IPS DF 6.9 (cell line): Measurements from ENCODE around the gene HOXB8.

Experiments used
- DNase-seq: peaks from one replicate; pipeline ENCODE4 v3.0.0-alpha.2; 2013; ENCODE audit warnings: low read depth, low spot score
- H3K27ac ChIP-seq: one replicate; pipeline ENCODE4 v1.5.1; 2013; ENCODE audit warnings: low read length, control low read depth
- H3K27me3 ChIP-seq: 2 replicates; pipeline ENCODE4 v1.6.1; 2013; ENCODE audit warnings: mild to moderate bottlenecking, low read length; ENCODE audit not compliant: control insufficient read depth, insufficient read depth
- H3K36me3 ChIP-seq: 2 replicates; pipeline ENCODE4 v1.6.1; 2013; ENCODE audit warnings: low read length; ENCODE audit not compliant: control insufficient read depth, insufficient read depth
- H3K4me1 ChIP-seq: 2 replicates; pipeline ENCODE4 v1.6.1; 2013; ENCODE audit warnings: low read length; ENCODE audit not compliant: control insufficient read depth, insufficient read depth
- H3K4me3 ChIP-seq: 2 replicates; pipeline ENCODE4 v1.5.1; 2013; ENCODE audit warnings: mild to moderate bottlenecking, low read length
- H3K9me3 ChIP-seq: 2 replicates; pipeline ENCODE4 v1.6.1; 2013; ENCODE audit warnings: low read length, inconsistent platforms; ENCODE audit not compliant: control insufficient read depth, insufficient read depth
- WGBS: extraction: QIAGEN DNeasy Blood & Tissue Kit; methylation state at CpG from one replicate; pipeline ENCODE4 v1.1.7; 2013; ENCODE audit warnings: mixed read lengths, missing lambda C conversion rate; ENCODE audit not compliant: insufficient read length, insufficient coverage; 5-methylcytosine and 5-hydroxymethylcytosine counted together

Gene HOXB8

DNA sequence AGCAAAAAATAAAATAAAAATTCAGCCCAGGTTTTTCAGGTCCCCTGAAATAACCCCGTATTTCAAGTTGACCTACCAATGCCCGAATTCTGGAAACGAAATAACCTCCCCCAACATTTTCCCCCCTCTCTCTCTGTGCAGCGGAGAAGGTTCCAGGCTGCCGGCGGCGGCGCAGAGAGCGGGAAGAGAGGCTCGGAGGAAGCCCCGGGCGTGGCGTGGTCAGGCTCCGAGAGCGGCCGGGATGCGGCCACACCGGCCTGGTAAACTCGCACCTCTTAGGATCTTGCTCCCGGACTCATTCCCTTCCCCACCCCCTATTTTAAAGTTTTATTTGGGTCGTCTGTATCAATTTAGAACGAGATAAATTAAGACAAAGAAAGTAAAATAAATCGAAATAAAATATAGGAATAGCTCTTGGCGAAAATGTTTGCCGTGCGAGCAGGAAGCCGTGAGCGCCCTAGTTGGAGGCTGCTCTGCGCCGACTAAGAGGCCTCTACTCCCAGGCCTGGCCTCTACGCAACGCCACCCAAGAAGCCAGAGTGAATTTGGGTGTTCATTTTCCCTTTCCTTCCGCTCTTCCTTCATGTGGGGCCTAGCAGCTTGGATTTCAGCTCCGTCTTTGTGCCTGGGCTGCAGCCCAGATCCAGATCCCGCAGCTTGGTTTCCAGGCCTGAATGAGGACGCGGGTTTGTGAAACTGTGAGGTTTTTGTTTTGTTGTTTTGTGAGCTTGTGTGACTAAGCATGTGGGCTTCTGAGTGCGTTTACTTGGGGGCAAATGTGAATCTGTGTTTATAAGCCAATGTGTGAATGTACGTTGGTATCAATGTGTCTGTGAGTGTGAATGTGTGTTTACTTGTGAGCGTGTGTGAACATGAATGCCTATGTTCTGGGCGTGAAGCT lies 8.9 kb downstream of the HOXB8 start:
- Histone ChIP-seq H3K4me3 (no peak overlapping the region), H3K27me3 (peaks cover 97% of the 10 kb centered on the region), H3K4me1 (peaks cover 3% of the 10 kb centered on the region; the same call in 1 of the 2 replicates), H3K9me3 (no peaks in the 10 kb centered on the region), H3K27ac (no peak overlapping the region), H3K36me3 (no peaks in the 10 kb centered on the region)
- DNase-seq, result no peak
- no CpG with 5 or more reads among the region's 41 CpGs for WGBS

DNA sequence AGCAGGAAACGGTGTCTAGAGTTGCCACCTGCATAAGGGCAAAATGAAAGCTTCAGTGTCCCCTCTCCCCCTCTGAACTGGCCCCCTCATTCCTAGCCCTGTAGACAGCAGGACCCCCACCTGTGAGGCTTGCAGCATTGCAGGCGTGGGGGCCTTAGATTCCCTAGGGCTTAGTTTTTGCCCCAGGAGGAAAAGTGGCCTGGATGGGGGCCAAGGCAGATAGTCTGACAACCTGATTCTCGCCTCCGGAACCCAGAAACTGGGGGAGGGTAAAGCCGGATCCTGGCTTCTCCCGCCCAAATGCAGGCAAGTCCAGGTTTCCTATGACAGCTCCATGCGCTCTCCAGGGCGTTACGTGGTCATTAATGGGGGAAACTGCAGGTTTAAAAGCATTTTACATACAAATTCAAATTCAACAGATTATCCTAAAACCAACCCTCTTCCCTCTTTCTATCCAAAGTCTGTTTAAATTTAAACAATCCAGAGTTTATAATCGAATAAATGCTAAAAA lies 9.6 kb downstream of the HOXB8 start:
- Histone ChIP-seq H3K27ac (no peak overlapping the region), H3K27me3 (peaks cover 97% of the 10 kb centered on the region), H3K4me3 (no peak overlapping the region), H3K4me1 (peaks cover 2% of the 10 kb centered on the region; the same call in 1 of the 2 replicates), H3K36me3 (no peaks in the 10 kb centered on the region), H3K9me3 (no peaks in the 10 kb centered on the region)
- DNase-seq, result no peak
- WGBS, result 100% methylated on average over 1 of the region's 10 CpGs

DNA sequence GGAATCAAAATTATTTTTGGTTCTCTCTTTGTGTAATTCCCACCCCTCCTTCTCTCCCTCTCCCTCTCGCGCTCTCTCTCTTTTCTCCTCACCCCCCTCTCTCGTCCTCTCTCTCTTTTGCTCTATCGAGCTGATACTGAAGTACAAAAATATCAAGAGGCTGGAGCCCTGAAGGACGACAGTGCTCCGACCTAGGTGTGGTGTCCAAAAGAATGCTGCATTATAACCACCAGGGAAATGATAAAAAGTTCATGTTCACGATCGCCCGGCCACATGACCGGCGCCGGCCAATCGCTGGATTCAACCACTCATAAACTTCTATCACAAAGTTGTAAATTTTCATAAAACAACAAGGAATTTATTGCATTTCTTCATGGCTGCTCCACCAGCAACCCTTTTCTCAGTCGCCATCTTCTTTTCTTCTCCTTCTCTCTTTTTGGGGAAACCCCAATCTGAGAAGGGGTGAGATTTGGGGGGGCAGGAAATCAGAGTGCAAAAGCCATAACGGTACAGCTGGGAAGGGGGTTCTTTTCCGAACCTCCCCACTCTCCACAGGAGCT lies 10.2 kb downstream of the HOXB8 start, which contains the start of gene HOXB6:
Gene HOXB6, minus strand, starts transcription at position 217 of the 560 bp plus-strand sequence. CDS start 6,836 bp downstream, outside the sequence.
- no peak for DNase-seq
- H3K27me3 ChIP-seq, result peaks cover 98% of the 10 kb centered on the region
- H3K36me3 ChIP-seq, result no peaks in the 10 kb centered on the region
- no peak within 1 kb of the TSS for H3K27ac ChIP-seq
- no peak within 1 kb of the TSS for H3K4me3 ChIP-seq
- no peaks in the 10 kb centered on the region for H3K9me3 ChIP-seq
- WGBS, result no CpG with 5 or more reads among the region's 16 CpGs
- no peaks in the 10 kb centered on the region; the same call in 1 of the 2 replicates for H3K4me1 ChIP-seq

DNA sequence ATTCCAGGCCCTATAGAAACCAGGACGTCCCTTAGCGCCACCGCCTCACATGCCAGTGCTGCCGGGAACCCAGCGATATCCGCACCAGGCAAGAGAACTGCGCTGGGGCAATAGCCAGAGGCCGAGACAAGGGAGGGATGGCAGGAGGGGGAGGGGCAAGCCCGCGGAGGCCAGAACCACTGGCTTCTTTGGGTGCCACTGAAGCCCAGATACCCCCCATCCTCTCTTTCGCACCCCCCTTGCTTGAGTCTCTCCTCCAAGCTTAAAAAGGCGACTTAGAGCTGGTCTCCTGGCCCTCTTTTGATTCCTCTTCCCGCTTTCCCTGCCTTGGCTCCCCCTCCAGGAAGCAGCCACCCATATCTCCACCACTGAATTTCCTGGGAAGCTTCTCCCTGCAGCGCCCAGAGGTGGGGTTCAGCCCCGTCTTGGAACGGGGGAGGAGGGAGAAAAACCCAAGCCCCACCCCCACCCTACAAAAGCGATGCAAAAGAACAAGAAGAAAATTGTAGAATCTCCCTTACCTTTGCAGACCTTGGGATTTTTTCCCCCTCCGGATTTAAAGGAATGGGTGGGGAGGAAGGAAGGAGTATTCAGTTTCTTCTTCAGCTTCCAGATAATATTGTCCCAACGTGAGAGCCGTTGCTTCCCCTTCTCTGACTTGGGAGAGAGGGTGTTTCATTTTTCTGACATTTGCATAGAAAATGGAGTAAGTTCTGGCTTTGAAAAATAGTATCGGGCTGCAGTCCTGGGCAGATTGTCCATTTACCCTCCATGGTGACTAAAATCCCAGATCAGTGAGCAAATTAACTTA lies 10.9 kb downstream of the HOXB8 start:
- no CpG with 5 or more reads among the region's 21 CpGs for WGBS
- no peaks in the 10 kb centered on the region for H3K36me3 ChIP-seq
- no peak overlapping the region for H3K4me3 ChIP-seq
- peaks cover 98% of the 10 kb centered on the region for H3K27me3 ChIP-seq
- no peaks in the 10 kb centered on the region; the same call in 1 of the 2 replicates for H3K4me1 ChIP-seq
- H3K27ac ChIP-seq, result no peak overlapping the region
- H3K9me3 ChIP-seq, result no peaks in the 10 kb centered on the region
- DNase-seq, result no peak

DNA sequence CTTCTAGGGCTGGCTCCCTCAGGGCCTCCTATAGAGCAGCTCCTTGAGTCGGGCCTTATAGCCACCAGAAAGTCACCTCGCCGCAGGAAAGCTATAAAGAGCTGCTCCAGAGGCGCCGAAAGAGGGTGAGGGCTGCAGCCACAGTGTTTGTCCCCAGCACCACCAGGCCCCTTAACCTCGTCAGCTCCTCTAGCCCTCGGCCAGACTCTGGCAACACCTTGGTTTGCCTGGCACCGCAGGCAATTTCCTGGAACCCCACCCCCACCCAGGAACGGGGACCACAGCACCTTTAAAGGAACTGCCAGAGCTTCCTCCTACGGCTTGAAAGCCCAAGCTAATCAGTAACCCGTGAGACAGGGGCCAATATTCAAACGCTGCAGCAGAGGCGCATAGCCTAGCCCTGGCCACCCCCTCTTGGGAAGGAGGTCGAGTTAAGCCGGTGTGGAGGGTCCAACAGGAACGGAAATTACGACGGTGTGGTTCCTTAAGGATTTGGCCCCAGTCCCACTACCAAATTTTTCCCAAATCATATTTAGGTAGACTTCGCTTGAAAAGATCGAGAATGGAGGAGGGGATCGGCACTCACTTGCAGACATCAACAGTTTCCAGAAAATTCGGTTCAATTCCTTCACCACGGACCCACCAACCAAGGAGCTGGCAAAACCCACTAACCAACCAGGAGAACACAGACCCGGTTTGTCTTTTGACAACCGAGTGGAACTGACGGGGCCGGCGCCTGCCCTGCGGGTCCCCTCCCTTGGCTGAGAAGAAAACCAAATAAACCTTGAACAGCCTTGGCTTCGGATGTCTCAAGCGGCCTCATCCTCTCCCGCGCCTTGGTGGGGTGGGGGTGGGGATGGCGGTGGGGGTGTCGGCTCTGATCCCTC lies 13.3 kb downstream of the HOXB8 start:
- no peaks in the 10 kb centered on the region; the same call in 1 of the 2 replicates for H3K4me1 ChIP-seq
- H3K27me3 ChIP-seq, result peaks cover 100% of the 10 kb centered on the region
- no peaks in the 10 kb centered on the region for H3K36me3 ChIP-seq
- no peak overlapping the region for H3K4me3 ChIP-seq
- no peak for DNase-seq
- WGBS, result no CpG with 5 or more reads among the region's 35 CpGs
- H3K9me3 ChIP-seq, result no peaks in the 10 kb centered on the region
- no peak overlapping the region for H3K27ac ChIP-seq

DNA sequence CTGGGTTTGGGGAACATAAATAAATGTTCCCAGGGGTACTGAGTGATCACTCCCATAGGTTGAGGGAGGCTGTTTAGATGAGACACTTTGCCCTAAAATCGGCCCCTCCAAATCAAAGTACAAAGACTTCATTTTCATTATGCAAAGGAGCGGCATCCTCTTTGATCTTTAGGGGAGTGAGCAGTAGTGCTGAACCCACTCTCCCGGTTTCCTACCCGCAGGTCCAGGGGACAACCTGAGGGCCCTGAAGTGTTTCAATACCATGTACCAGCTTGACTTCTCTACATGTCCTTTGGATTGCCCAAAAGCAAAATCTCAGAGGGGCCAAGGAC lies 13.9 kb downstream of the HOXB8 start:
- no peak for DNase-seq
- Histone ChIP-seq H3K27ac (no peak overlapping the region), H3K4me3 (no peak overlapping the region), H3K36me3 (no peaks in the 10 kb centered on the region), H3K9me3 (no peaks in the 10 kb centered on the region), H3K4me1 (peaks cover 2% of the 10 kb centered on the region; the same call in 1 of the 2 replicates), H3K27me3 (peaks cover 100% of the 10 kb centered on the region)
- no CpG with 5 or more reads among the region's 4 CpGs for WGBS

DNA sequence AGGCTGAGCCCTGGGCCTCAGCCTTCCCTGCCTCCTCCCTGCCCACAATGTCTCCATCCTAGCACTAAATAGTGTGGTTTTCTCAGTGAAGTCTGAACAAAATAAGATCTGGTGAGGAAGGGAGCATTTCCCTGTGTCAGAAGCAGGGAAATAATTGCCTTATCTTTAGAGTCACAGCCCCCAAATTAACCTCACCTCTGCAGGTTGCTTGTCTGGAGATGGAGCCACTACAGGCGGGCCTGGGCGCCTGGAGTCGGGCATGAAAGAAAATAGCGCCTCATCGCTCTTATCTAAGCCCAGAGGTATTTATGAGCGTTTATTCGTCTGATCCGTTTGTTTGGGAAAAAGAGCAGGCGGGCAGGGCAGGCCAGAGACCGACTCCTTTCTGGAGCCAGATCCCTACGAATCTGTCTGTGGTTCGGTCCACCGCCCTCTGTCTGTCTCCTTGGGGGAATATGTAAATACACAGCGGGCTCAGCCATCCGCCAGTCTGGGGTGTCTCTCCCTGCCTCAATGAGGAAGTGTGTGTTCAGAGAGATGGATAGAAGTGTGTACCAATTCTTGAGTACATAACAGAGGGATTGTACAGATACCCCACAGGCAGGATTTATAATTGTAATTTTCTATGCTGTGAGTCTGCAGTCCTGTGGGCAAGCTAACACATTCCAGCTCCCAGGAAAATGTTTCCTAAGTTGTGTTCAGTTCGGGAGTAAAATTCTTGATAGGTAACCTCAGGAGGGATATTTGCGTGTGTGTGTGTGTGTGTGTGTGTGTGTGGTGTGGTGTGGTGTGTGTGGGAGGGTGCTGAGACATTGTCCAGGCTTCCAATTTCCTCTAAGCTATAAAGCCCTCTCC lies 14.6 kb downstream of the HOXB8 start:
- Histone ChIP-seq H3K36me3 (no peaks in the 10 kb centered on the region), H3K4me1 (peaks cover 2% of the 10 kb centered on the region; the same call in 1 of the 2 replicates), H3K27ac (no peak overlapping the region), H3K27me3 (peaks cover 100% of the 10 kb centered on the region), H3K4me3 (no peak overlapping the region), H3K9me3 (no peaks in the 10 kb centered on the region)
- no peak for DNase-seq
- no CpG with 5 or more reads among the region's 17 CpGs for WGBS

DNA sequence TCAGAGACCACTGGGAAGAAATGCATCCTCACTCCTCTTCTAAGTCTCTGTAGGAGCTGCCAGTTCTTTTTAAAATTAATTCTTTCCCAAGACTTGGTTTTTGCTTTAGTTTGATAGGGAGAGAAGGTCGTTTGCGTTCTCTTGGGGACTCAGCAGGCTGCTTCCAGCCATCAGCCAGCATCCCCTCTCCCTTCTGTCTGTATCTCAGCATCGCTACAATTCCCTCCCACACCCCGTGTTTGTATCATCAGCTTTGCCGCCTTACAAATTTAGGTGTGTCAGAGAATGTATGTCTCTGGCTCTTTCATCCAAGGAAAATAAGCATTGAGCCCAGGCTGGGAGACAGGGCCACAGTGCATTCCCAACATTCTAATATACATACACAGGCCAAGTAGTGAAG lies 15.7 kb downstream of the HOXB8 start:
- no peaks in the 10 kb centered on the region for H3K9me3 ChIP-seq
- H3K4me3 ChIP-seq, result no peak overlapping the region
- DNase-seq, result no peak
- peaks cover 2% of the 10 kb centered on the region; the same call in 1 of the 2 replicates for H3K4me1 ChIP-seq
- H3K27ac ChIP-seq, result no peak overlapping the region
- H3K27me3 ChIP-seq, result peaks cover 100% of the 10 kb centered on the region
- no CpG with 5 or more reads among the region's 5 CpGs for WGBS
- no peaks in the 10 kb centered on the region for H3K36me3 ChIP-seq

DNA sequence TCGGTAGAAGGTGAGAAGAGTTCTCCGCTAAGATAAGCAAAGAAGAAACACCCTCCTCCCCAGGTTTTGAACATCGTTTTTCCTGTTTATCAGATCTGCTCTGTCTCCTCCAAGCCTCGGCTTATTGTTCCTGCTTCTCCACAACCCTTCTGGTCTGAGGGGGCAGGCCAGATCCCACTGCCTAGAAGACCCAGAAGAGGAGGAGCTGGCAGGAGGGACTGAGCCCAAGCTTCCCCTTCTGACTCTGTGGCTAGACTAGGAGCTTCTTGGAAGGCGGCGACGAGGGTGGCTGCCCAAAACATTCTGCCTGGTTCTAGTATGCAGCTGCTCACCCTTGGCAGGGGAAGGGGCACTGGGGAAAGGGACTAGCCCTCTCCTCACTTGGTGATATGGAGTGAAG lies 16.4 kb downstream of the HOXB8 start:
- H3K9me3 ChIP-seq, result no peaks in the 10 kb centered on the region
- WGBS, result no CpG with 5 or more reads among the region's 7 CpGs
- H3K4me3 ChIP-seq, result no peak overlapping the region
- DNase-seq, result no peak
- H3K27me3 ChIP-seq, result peaks cover 98% of the 10 kb centered on the region
- no peak overlapping the region for H3K27ac ChIP-seq
- peaks cover 4% of the 10 kb centered on the region; the same call in 1 of the 2 replicates for H3K4me1 ChIP-seq
- no peaks in the 10 kb centered on the region for H3K36me3 ChIP-seq
